NCI-H524 treated with DMSO at 0.1 percent for 48 hours (cell line): ENCODE results near the gene ABHD12.

Experiments
- DNase-seq: peaks from one replicate; lab custom pipeline; 2025; lab: John Stamatoyannopoulos, UW

Gene ABHD12

GRCh38 chr20:25380945-25381614 lies 9.6 kb downstream of the ABHD12 start:
- no peak for DNase-seq

- no peak for DNase-seq
These were observed 11.5 kb downstream of the ABHD12 start for GRCh38 chr20:25378884-25379733.

GRCh38 chr20:25378189-25378883 lies 12.3 kb downstream of the ABHD12 start:
- no peak for DNase-seq

GRCh38 chr20:25376886-25377285 lies 13.7 kb downstream of the ABHD12 start:
- no peak for DNase-seq

GRCh38 chr20:25376236-25376635 lies 14.4 kb downstream of the ABHD12 start:
- DNase-seq, result no peak

- no peak for DNase-seq
These were observed 15.8 kb downstream of the ABHD12 start for GRCh38 chr20:25374842-25375241.

GRCh38 chr20:25372584-25373336 lies 17.9 kb downstream of the ABHD12 start:
- DNase-seq, result no peak

- DNase-seq, result no peak
These were observed 20.7 kb downstream of the ABHD12 start for GRCh38 chr20:25369971-25370370.

- DNase-seq, result no peak
These were observed 21.1 kb downstream of the ABHD12 start for GRCh38 chr20:25369529-25369928.

GRCh38 chr20:25368976-25369375 lies 21.7 kb downstream of the ABHD12 start:
- no peak for DNase-seq

- no peak for DNase-seq
These were observed 22.1 kb downstream of the ABHD12 start for GRCh38 chr20:25368526-25368925.

- DNase-seq, result no peak
These were observed 25.5 kb downstream of the ABHD12 start for GRCh38 chr20:25364879-25365699.

GRCh38 chr20:25364180-25364788 lies 26.4 kb downstream of the ABHD12 start:
- DNase-seq, result no peak

GRCh38 chr20:25361287-25361683 lies 29.4 kb downstream of the ABHD12 start:
- no peak for DNase-seq

- no peak for DNase-seq
These were observed 29.9 kb downstream of the ABHD12 start for GRCh38 chr20:25360631-25361286.

- peak; percentile 96 for DNase-seq
These were observed 34.2 kb downstream of the ABHD12 start for GRCh38 chr20:25356271-25356933.

GRCh38 chr20:25355866-25356265 lies 34.8 kb downstream of the ABHD12 start:
- no peak for DNase-seq

GRCh38 chr20:25355011-25355595 lies 35.5 kb downstream of the ABHD12 start:
- no peak for DNase-seq
